ENCODE results near the gene PDX1. TPM values are rescaled to one million over a fixed set of nuclear protein-coding genes. Genes with fewer than 3 reads are reported as not detected.

The PDX1 gene
- total RNA-seq, 1 experiment from 2014 or later, result not detected

GRCh38 chr13:27973291-27973690 lies 53.5 kb downstream of the PDX1 start:
- Histone ChIP-seq H3K27me3 (peaks cover 15% of the 10 kb centered on the region), H3K36me3 (no peaks in the 10 kb centered on the region), H3K9me3 (no peaks in the 10 kb centered on the region), H3K4me3 (no peak overlapping the region)
- DNase-seq, result no peak

DNA sequence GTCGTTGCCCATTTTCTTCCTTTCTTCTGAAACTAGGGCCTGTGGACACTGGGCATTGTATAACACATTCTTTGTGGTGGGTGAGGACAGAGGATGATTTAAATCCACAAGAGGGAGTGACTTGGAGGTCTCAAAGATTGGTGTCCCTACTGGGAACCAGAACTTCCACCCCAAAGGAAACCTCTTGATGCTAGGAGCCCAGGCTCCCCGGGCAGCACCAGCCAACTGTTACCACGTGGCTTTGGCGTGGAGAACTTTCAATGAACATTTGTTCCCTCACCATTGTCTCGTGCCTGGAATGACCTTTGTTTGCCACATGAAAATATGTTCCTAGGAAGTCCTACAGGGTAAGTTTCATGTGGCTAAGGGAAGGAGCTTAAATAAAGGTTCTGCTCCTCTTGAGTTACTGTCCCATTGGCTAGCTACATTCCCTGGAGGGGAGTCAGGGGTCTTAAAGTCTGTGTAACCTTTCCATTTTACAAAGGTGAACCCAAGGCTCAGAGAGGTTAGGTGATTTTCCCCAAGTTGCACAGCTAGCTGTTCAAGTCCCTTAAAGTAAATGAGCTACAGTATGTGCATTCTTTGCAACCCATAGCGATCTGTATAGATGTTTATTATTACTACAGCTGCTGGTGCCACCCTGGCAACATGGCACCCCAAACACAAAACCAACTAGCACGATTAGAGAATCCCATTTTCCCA lies 54.3 kb downstream of the PDX1 start:
- no peak for DNase-seq
- H3K9me3 ChIP-seq, result no peaks in the 10 kb centered on the region
- peaks cover 14% of the 10 kb centered on the region for H3K27me3 ChIP-seq
- H3K36me3 ChIP-seq, result no peaks in the 10 kb centered on the region
- H3K4me3 ChIP-seq, result no peak overlapping the region

Other genes starting within 250 kb of the PDX1 start
- not detected in 2 replicates for gene GSX1, start 127.5 kb upstream of the PDX1 start, total RNA-seq (2014; rRNA removed; shearing (Covaris generic); ENCODE audit: low replicate concordance)
- 0.07 TPM in 1 of 2 replicates, not detected in the other for gene CDX2, start 49.3 kb downstream of the PDX1 start, total RNA-seq (2014; rRNA removed; shearing (Covaris generic); ENCODE audit: low replicate concordance)
- gene URAD, start 68.7 kb downstream of the PDX1 start, total RNA-seq (2014; rRNA removed; shearing (Covaris generic); ENCODE audit: low replicate concordance), result not detected in 2 replicates
- not detected in 2 replicates for gene FLT3, start 180.6 kb downstream of the PDX1 start, total RNA-seq (2014; rRNA removed; shearing (Covaris generic); ENCODE audit: low replicate concordance)
- 11.6 and 17.7 TPM in 2 replicates for gene PAN3, start 218.5 kb downstream of the PDX1 start, total RNA-seq (2014; rRNA removed; shearing (Covaris generic); ENCODE audit: low replicate concordance)

Measured in MG63 (cell line).